Measurements from ENCODE around the gene NOLC1.

NOLC1 gene

GRCh38 chr10:102191956-102192355 is 39.8 kb downstream of the NOLC1 start:
- H3K4me3 ChIP-seq (ENCODE audit: low read length) = no peak overlapping the region

GRCh38 chr10:102195296-102195870 is 43.2 kb downstream of the NOLC1 start:
- no peak overlapping the region for H3K4me3 ChIP-seq (ENCODE audit: low read length)
- DNase-seq (ENCODE audit: low read depth, low spot score) = no peak

More at GRCh38 chr10:102191956-102192355, 39.8 kb downstream of the NOLC1 start:
- DNase-seq (ENCODE audit: low read depth, low spot score) = no peak

GRCh38 chr10:102196893-102197292 is 44.7 kb downstream of the NOLC1 start:
- no peak overlapping the region for H3K4me3 ChIP-seq (ENCODE audit: low read length)
- no peak for DNase-seq (ENCODE audit: low read depth, low spot score)

GRCh38 chr10:102198027-102198426 is 45.8 kb downstream of the NOLC1 start:
- no peak overlapping the region for H3K4me3 ChIP-seq (ENCODE audit: low read length)
- no peak for DNase-seq (ENCODE audit: low read depth, low spot score)

GRCh38 chr10:102200751-102201640 is 48.8 kb downstream of the NOLC1 start:
- DNase-seq (ENCODE audit: low read depth, low spot score) = no peak
- H3K4me3 ChIP-seq (ENCODE audit: low read length) = no peak overlapping the region

- no peak overlapping the region for H3K4me3 ChIP-seq (ENCODE audit: low read length)
- no peak for DNase-seq (ENCODE audit: low read depth, low spot score)
Measured at GRCh38 chr10:102202386-102202785, 50.2 kb downstream of the NOLC1 start.

- H3K4me3 ChIP-seq (ENCODE audit: low read length) = no peak overlapping the region
- DNase-seq (ENCODE audit: low read depth, low spot score) = no peak
Measured at GRCh38 chr10:102208311-102209035, 56.3 kb downstream of the NOLC1 start.

GRCh38 chr10:102211615-102212299 is 59.6 kb downstream of the NOLC1 start:
- no peak for DNase-seq (ENCODE audit: low read depth, low spot score)
- no peak overlapping the region for H3K4me3 ChIP-seq (ENCODE audit: low read length)
